Measurements from ENCODE around the gene VCL.
"Not testable (repeated sequence)": the region's sequence is repeated elsewhere in the genome, so short reads cannot be mapped to it uniquely, and the experiment has no call there.

Gene VCL

DNA sequence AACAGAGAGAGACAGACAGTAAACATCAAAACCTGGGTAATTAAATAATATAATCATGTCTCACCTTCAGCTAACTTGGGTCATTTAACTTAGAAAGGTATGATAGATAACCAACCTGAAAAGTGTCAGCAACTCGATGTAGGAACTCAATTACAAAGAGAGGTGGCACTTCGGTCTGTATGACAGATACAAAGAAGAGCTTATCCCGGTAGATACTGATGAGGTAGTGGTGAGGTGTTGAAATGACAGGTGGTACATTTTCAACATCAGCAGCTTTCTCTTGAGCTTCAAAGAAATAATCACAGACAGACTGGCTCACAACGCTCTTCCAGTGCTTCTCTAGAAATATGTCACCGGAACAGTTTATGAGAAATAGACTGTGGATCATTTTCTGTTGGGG lies 140.1 kb downstream of the VCL start:
- Histone ChIP-seq H3K4me3 (ENCODE audit: insufficient read depth, low read length, poor library complexity, severe bottlenecking) (no peak overlapping the region), H3K79me2 (ENCODE audit: insufficient read depth, low read length) (peaks cover 26% of the 10 kb centered on the region; the same call in 1 of the 2 replicates), H3K9me3 (ENCODE audit: insufficient read depth, low read length) (no peaks in the 10 kb centered on the region), H3K36me3 (ENCODE audit: low read length) (peaks cover 35% of the 10 kb centered on the region), H3K27ac (ENCODE audit: low read depth, low read length) (no peak overlapping the region), H4K20me1 (ENCODE audit: low read depth, low read length) (no peaks in the 10 kb centered on the region), H3K9me2 (replicated peaks; ENCODE audit: insufficient read depth, low read length) (no peaks in the 10 kb centered on the region), H3K4me2 (ENCODE audit: low read depth, low read length, poor library complexity, severe bottlenecking) (no peak overlapping the region), H3K9ac (ENCODE audit: low read length) (no peak overlapping the region), H2AFZ (ENCODE audit: low read depth, low read length, severe bottlenecking) (no peak overlapping the region), H3F3A (ENCODE audit: insufficient read depth) (no peaks in the 10 kb centered on the region), H3K27me3 (ENCODE audit: low read length) (no peaks in the 10 kb centered on the region)
- TF ChIP-seq EZH2phosphoT487 (conservative IDR thresholded peaks at IDR 0.05; ENCODE audit: low read length) (no peak), CTCF (IDR thresholded peaks at IDR 0.05; ENCODE audit: insufficient read depth, low read length, poor library complexity, severe bottlenecking) (no peak)

DNA sequence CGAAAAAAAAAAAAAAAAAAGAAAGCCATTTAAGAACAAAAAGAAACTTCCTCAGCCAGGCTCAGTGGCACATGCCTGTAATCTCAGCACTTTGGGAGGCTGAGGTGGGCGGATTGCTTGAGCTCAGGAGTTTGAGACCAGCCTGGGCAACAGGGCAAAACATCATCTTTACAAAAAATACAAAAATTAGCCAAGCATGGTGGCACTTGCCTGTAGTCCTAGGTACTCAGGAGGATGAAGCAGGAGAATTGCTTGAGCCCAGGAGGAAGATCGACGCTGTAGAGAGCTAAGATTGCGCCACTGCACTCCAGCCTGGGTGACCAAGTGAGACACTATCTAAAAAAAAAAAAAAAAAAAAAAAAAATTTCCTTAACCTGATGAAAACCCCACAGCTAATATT lies 140.7 kb downstream of the VCL start:
- not testable (repeated sequence) for H3K9ac ChIP-seq (ENCODE audit: low read length); H3F3A ChIP-seq (ENCODE audit: insufficient read depth); H2AFZ ChIP-seq (ENCODE audit: low read depth, low read length, severe bottlenecking); H3K4me2 ChIP-seq (ENCODE audit: low read depth, low read length, poor library complexity, severe bottlenecking); H4K20me1 ChIP-seq (ENCODE audit: low read depth, low read length); H3K9me2 ChIP-seq (replicated peaks; ENCODE audit: insufficient read depth, low read length); H3K27me3 ChIP-seq (ENCODE audit: low read length); H3K4me3 ChIP-seq (ENCODE audit: insufficient read depth, low read length, poor library complexity, severe bottlenecking); H3K9me3 ChIP-seq (ENCODE audit: insufficient read depth, low read length); H3K27ac ChIP-seq (ENCODE audit: low read depth, low read length)
- peaks cover 35% of the 10 kb centered on the region for H3K36me3 ChIP-seq (ENCODE audit: low read length)
- H3K79me2 ChIP-seq (ENCODE audit: insufficient read depth, low read length): peaks cover 28% of the 10 kb centered on the region; the same call in 1 of the 2 replicates

DNA sequence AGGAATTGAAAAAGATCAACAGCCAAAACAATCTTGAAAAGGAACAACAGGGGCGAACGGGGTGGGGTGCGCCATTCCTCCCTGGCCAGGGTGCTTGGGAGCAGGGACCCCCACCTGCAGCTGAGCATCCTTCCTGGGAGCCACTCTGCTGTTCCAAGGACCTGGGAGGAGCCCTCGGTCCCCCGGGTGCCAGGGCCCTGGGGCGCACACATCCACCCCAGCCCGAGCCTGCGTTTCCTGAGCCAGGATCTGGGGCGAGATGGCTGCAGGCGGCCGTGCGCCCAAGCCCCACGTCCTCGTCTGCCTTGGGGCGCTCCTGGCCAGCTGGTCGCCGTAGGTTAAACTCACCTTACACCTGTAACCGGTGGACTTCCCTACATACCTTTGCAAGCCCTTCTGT lies 142.1 kb downstream of the VCL start:
- Histone ChIP-seq H3K9me2 (replicated peaks; ENCODE audit: insufficient read depth, low read length) (no peaks in the 10 kb centered on the region), H4K20me1 (ENCODE audit: low read depth, low read length) (no peaks in the 10 kb centered on the region), H2AFZ (ENCODE audit: low read depth, low read length, severe bottlenecking) (no peak overlapping the region), H3K4me2 (ENCODE audit: low read depth, low read length, poor library complexity, severe bottlenecking) (no peak overlapping the region), H3K9ac (ENCODE audit: low read length) (no peak overlapping the region), H3K4me3 (ENCODE audit: insufficient read depth, low read length, poor library complexity, severe bottlenecking) (no peak overlapping the region), H3K27ac (ENCODE audit: low read depth, low read length) (no peak overlapping the region), H3K79me2 (ENCODE audit: insufficient read depth, low read length) (peaks cover 35% of the 10 kb centered on the region; the same call in 1 of the 2 replicates), H3K9me3 (ENCODE audit: insufficient read depth, low read length) (no peaks in the 10 kb centered on the region), H3K36me3 (ENCODE audit: low read length) (peaks cover 28% of the 10 kb centered on the region), H3K27me3 (ENCODE audit: low read length) (no peaks in the 10 kb centered on the region), H3F3A (ENCODE audit: insufficient read depth) (no peaks in the 10 kb centered on the region)
- TF ChIP-seq EZH2phosphoT487 (conservative IDR thresholded peaks at IDR 0.05; ENCODE audit: low read length) (no peak), CTCF (IDR thresholded peaks at IDR 0.05; ENCODE audit: insufficient read depth, low read length, poor library complexity, severe bottlenecking) (no peak)

- Histone ChIP-seq H3F3A (ENCODE audit: insufficient read depth) (no peaks in the 10 kb centered on the region), H3K79me2 (ENCODE audit: insufficient read depth, low read length) (peaks cover 41% of the 10 kb centered on the region), H4K20me1 (ENCODE audit: low read depth, low read length) (no peaks in the 10 kb centered on the region), H3K9ac (ENCODE audit: low read length) (no peak overlapping the region), H2AFZ (ENCODE audit: low read depth, low read length, severe bottlenecking) (no peak overlapping the region), H3K36me3 (ENCODE audit: low read length) (peaks cover 23% of the 10 kb centered on the region), H3K4me2 (ENCODE audit: low read depth, low read length, poor library complexity, severe bottlenecking) (no peak overlapping the region), H3K9me2 (replicated peaks; ENCODE audit: insufficient read depth, low read length) (no peaks in the 10 kb centered on the region), H3K9me3 (ENCODE audit: insufficient read depth, low read length) (no peaks in the 10 kb centered on the region), H3K27ac (ENCODE audit: low read depth, low read length) (no peak overlapping the region), H3K27me3 (ENCODE audit: low read length) (no peaks in the 10 kb centered on the region), H3K4me3 (ENCODE audit: insufficient read depth, low read length, poor library complexity, severe bottlenecking) (no peak overlapping the region)
- no peak for TF ChIP-seq CTCF (IDR thresholded peaks at IDR 0.05; ENCODE audit: insufficient read depth, low read length, poor library complexity, severe bottlenecking)
- no peak for TF ChIP-seq EZH2phosphoT487 (conservative IDR thresholded peaks at IDR 0.05; ENCODE audit: low read length)
Observed at GRCh38 chr10:74140553-74140952, 142.6 kb downstream of the VCL start.
